ENCODE data around the gene KIF20B. TPM values are rescaled to one million over a fixed set of nuclear protein-coding genes. Genes with fewer than 3 reads are reported as not detected.
A peak's percentile ranks its signal among the peaks of the same experiment; 100 is the strongest.

The KIF20B gene
- total RNA-seq, 2 experiments from 2014 or later = 58.1 to 63.2 TPM

DNA sequence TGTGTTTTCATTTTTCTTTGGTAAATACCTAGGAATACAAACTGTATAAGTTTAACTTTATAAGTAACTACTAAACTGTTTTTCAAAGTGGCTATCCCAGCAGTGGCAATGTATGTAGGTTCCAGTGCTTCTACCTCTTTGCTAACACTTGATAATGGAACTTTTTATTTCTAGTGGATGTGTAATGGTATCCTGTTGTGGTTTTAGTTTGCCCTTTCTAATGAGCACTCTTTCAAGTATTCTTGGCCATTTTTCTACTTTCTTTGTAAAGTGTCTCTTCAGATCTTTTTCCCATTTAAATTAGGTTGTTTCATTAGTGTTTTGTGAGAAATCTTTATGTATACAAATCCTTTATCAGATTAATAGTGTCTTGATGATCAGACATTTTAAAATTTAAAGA is 4.6 kb downstream of the KIF20B start:
- intact Hi-C loops (cut with micrococcal nuclease) = no loop called here
- Mint-ChIP-seq H3K27ac (peak overlapping the region; percentile 16), H3K36me3 (ENCODE audit: low read depth) (peaks cover 29% of the 10 kb centered on the region), H3K27me3 (no peaks in the 10 kb centered on the region), H3K9me3 (no peaks in the 10 kb centered on the region), H3K4me1 (ENCODE audit: low read depth) (peaks cover 37% of the 10 kb centered on the region), H3K4me3 (peak overlapping the region; percentile 13)
- TF ChIP-seq, protein P1, sequence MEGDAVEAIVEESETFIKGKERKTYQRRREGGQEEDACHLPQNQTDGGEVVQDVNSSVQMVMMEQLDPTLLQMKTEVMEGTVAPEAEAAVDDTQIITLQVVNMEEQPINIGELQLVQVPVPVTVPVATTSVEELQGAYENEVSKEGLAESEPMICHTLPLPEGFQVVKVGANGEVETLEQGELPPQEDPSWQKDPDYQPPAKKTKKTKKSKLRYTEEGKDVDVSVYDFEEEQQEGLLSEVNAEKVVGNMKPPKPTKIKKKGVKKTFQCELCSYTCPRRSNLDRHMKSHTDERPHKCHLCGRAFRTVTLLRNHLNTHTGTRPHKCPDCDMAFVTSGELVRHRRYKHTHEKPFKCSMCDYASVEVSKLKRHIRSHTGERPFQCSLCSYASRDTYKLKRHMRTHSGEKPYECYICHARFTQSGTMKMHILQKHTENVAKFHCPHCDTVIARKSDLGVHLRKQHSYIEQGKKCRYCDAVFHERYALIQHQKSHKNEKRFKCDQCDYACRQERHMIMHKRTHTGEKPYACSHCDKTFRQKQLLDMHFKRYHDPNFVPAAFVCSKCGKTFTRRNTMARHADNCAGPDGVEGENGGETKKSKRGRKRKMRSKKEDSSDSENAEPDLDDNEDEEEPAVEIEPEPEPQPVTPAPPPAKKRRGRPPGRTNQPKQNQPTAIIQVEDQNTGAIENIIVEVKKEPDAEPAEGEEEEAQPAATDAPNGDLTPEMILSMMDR (IDR thresholded peaks at IDR 0.05) = no peak
- no peak for ATAC-seq
- no peak for DNase-seq
- POLR2A ChIA-PET = interaction anchor here (0.5 kb wide), 1 partner anchor 608 kb away, joined by 3 read pairs; no protein-coding TSS in a partner anchor
- CTCF ChIA-PET = no interaction called here

DNA sequence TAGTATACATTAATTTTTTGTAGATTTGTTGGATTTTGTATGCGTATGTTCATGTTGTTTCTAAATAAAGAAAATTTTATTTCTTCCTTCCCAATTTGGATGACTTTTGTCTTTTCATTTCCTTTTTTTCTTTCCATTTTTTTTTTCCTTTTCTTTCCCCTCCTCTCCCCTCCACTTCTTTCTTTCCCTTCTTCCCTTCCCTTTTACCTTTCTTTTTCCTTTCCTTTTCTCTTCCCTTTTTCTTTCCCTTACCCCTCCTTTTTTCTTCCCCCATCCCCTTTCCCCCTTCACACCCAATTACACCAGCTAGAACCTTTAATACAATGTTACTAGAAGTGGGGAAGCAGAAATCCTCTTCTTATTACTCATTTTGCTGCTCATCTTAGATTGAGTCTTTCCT is 6.0 kb downstream of the KIF20B start:
- TF ChIP-seq, protein P1 (IDR thresholded peaks at IDR 0.05) = no peak
- POLR2A ChIA-PET = interaction anchor here (0.6 kb wide), 1 partner anchor 17 kb away, joined by 3 read pairs; no protein-coding TSS in a partner anchor
- Mint-ChIP-seq H3K36me3 (ENCODE audit: low read depth) (peaks cover 33% of the 10 kb centered on the region), H3K4me1 (ENCODE audit: low read depth) (peaks cover 35% of the 10 kb centered on the region), H3K27me3 (no peaks in the 10 kb centered on the region), H3K9me3 (no peaks in the 10 kb centered on the region), H3K4me3 (no peak overlapping the region), H3K27ac (no peak overlapping the region)
- CTCF ChIA-PET = no interaction called here
- ATAC-seq (no peak), DNase-seq (no peak)
- intact Hi-C loops (cut with micrococcal nuclease) = no loop called here

DNA sequence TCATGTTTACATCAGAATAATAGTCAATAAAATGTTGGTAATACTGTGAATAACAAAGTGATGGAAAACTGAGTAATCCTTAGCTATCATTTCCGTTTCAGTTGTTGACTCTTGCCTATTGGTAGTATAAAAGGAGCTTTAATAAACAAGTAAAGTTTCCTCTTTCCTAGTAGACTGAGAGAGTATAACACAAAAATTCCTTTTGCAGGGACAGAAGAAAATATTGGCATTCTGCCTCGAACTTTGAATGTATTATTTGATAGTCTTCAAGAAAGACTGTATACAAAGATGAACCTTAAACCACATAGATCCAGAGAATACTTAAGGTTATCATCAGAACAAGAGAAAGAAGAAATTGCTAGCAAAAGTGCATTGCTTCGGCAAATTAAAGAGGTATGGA is 9.4 kb downstream of the KIF20B start:
- H3K4me3 Mint-ChIP-seq = no peak overlapping the region
- H3K27ac Mint-ChIP-seq = no peak overlapping the region
- no peaks in the 10 kb centered on the region for H3K9me3 Mint-ChIP-seq
- ATAC-seq (no peak), DNase-seq (no peak)
- peaks cover 30% of the 10 kb centered on the region for H3K36me3 Mint-ChIP-seq (ENCODE audit: low read depth)
- no peaks in the 10 kb centered on the region for H3K27me3 Mint-ChIP-seq
- H3K4me1 Mint-ChIP-seq (ENCODE audit: low read depth) = peaks cover 15% of the 10 kb centered on the region
- ChIA-PET CTCF (no interaction called here), POLR2A (interaction anchor here (1.4 kb wide), 1 partner anchor 9 kb away, joined by 4 read pairs; no protein-coding TSS in a partner anchor)
- TF ChIP-seq, protein P1 (IDR thresholded peaks at IDR 0.05) = no peak
- intact Hi-C loops (cut with micrococcal nuclease) = no loop called here

DNA sequence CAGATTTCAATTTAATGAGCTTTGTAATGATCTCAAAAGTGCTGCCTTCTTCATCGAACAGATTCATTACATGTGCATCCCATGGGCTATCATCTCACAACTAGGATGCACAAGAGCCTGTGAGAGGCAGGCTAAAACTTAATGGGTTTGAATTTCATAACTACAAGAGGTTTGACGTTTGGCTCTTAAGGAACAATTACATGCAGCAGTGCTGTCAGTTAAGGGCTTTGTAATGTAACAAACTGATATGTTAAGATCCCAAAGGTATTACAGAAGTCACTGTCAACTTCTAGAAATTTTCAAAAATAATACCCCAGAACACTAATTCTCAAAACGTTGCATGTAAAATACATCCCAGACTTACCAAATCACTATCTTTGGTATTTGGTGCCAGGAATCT is 33.2 kb downstream of the KIF20B start:
- Mint-ChIP-seq H3K27ac (no peak overlapping the region), H3K4me3 (no peak overlapping the region), H3K4me1 (ENCODE audit: low read depth) (peaks cover 6% of the 10 kb centered on the region), H3K9me3 (no peaks in the 10 kb centered on the region), H3K36me3 (ENCODE audit: low read depth) (peaks cover 36% of the 10 kb centered on the region), H3K27me3 (no peaks in the 10 kb centered on the region)
- intact Hi-C loops (cut with micrococcal nuclease) = no loop called here
- no peak for ATAC-seq
- ChIA-PET CTCF (no interaction called here), POLR2A (interaction anchor here (1.1 kb wide), 1 partner anchor 33 kb away, joined by 3 read pairs; the partner anchor contains the start of gene KIF20B)
- TF ChIP-seq, protein P1 (IDR thresholded peaks at IDR 0.05) = no peak
- no peak for DNase-seq

DNA sequence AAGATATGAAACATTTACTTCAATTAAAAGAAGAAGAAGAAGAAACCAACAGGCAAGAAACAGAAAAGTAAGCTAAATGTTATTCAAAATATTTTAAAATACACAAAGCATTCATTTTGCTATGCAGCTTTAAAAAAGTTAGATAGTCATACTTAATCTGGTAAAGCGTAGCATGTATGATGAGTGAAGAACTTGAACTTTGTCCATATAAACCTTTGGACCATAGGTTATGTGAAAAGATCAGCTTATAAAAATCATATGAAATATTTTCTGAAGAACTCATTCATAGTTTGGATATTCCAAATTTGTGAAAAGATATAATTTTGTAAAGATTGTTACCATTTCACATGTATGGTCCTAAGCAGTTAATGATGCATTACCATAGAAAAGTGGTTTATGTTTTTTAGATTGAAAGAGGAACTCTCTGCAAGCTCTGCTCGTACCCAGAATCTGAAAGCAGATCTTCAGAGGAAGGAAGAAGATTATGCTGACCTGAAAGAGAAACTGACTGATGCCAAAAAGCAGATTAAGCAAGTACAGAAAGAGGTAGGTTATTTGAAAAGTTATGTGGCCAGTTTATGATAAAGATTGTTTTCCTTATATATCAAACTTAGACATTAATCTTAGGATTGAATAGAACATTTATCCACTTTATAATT is 37.3 kb downstream of the KIF20B start:
- Mint-ChIP-seq H3K9me3 (no peaks in the 10 kb centered on the region), H3K36me3 (ENCODE audit: low read depth) (peaks cover 27% of the 10 kb centered on the region), H3K27me3 (no peaks in the 10 kb centered on the region), H3K27ac (no peak overlapping the region), H3K4me3 (no peak overlapping the region), H3K4me1 (ENCODE audit: low read depth) (peaks cover 6% of the 10 kb centered on the region)
- POLR2A ChIA-PET = no interaction called here
- DNase-seq (no peak), ATAC-seq (no peak)
- TF ChIP-seq, protein P1 (IDR thresholded peaks at IDR 0.05) = no peak
- intact Hi-C loops (cut with micrococcal nuclease) = no loop called here
- CTCF ChIA-PET = no interaction called here
